Mesendoderm (in vitro differentiated cells): Measurements from ENCODE around the gene BAG3.

ENCODE experiments used
- DNase-seq: peaks from one replicate; pipeline ENCODE4 v3.0.0; 2013
- H2AK5ac ChIP-seq: 2 replicates; pipeline ENCODE4 v1.6.1; 2013; ENCODE audit warnings: low read length, inconsistent platforms
- H2BK120ac ChIP-seq: 2 replicates; pipeline ENCODE4 v1.6.1; 2013; ENCODE audit warnings: low read depth, mild to moderate bottlenecking, low read length, moderate library complexity, mixed read lengths
- H2BK15ac ChIP-seq: replicated peaks from 2 replicates; pipeline ENCODE4 v1.6.1; 2013; ENCODE audit warnings: low read depth, mild to moderate bottlenecking, moderate library complexity
- H2BK5ac ChIP-seq: 2 replicates; pipeline ENCODE4 v1.6.1; 2013; ENCODE audit warnings: low read length, inconsistent platforms
- H3K18ac ChIP-seq: 2 replicates; pipeline ENCODE4 v1.6.1; 2013; ENCODE audit warnings: mild to moderate bottlenecking, low read length, mixed read lengths
- H3K23ac ChIP-seq: one replicate; pipeline ENCODE4 v1.6.1; 2013; ENCODE audit warnings: low read length
- H3K27ac ChIP-seq: 2 replicates; pipeline ENCODE4 v1.5.1; 2013; ENCODE audit warnings: low read depth, mild to moderate bottlenecking, inconsistent platforms, low read length, moderate library complexity
- H3K27me3 ChIP-seq: 2 replicates; pipeline ENCODE4 v1.6.1; 2013; ENCODE audit warnings: low read length, control low read depth, mild to moderate bottlenecking, inconsistent platforms; ENCODE audit not compliant: insufficient read depth, poor library complexity
- H3K36me3 ChIP-seq: 2 replicates; pipeline ENCODE4 v1.6.1; 2013; ENCODE audit warnings: low read length, inconsistent platforms; ENCODE audit not compliant: control insufficient read depth, insufficient read depth
- H3K4ac ChIP-seq: one replicate; pipeline ENCODE4 v1.6.1; 2013; ENCODE audit warnings: low read depth, mild to moderate bottlenecking, low read length, moderate library complexity
- H3K4me1 ChIP-seq: 2 replicates; pipeline ENCODE4 v1.6.1; 2013; ENCODE audit warnings: low read depth, low read length, inconsistent platforms; ENCODE audit not compliant: control insufficient read depth
- H3K4me2 ChIP-seq: 2 replicates; pipeline ENCODE4 v1.6.1; 2013; ENCODE audit warnings: low read length
- H3K4me3 ChIP-seq: 2 replicates; pipeline ENCODE4 v1.5.1; 2013; ENCODE audit warnings: mild to moderate bottlenecking, low read length
- H3K56ac ChIP-seq: one replicate; pipeline ENCODE4 v1.6.1; 2013; ENCODE audit warnings: low read length
- H3K79me1 ChIP-seq: 2 replicates; pipeline ENCODE4 v1.6.1; 2013; ENCODE audit warnings: low read length, inconsistent platforms
- H3K79me2 ChIP-seq: 2 replicates; pipeline ENCODE4 v1.6.1; 2013; ENCODE audit warnings: mild to moderate bottlenecking, low read length; ENCODE audit not compliant: control insufficient read depth, insufficient read depth
- H3K9ac ChIP-seq: 2 replicates; pipeline ENCODE4 v1.6.1; 2013; ENCODE audit warnings: low read length, inconsistent platforms
- H4K5ac ChIP-seq: one replicate; pipeline ENCODE4 v1.6.1; 2013; ENCODE audit warnings: low read length
- H4K8ac ChIP-seq: one replicate; pipeline ENCODE4 v1.6.1; 2013; ENCODE audit warnings: low read depth, mild to moderate bottlenecking, control low read depth, low read length, moderate library complexity
- WGBS: extraction: QIAGEN DNeasy Blood & Tissue Kit; methylation state at CpG from one replicate; pipeline ENCODE4 v1.1.7; 2013; ENCODE audit warnings: low lambda C conversion rate, missing lambda C conversion rate; ENCODE audit not compliant: insufficient coverage; ENCODE audit errors: extremely low coverage; 5-methylcytosine and 5-hydroxymethylcytosine counted together

Gene BAG3

GRCh38 chr10:119675483-119676170 is 24.4 kb downstream of the BAG3 start:
- Histone ChIP-seq H3K36me3 (peaks cover 11% of the 10 kb centered on the region), H3K27ac (no peak overlapping the region), H3K79me2 (no peaks in the 10 kb centered on the region), H4K8ac (no peak overlapping the region), H3K27me3 (no peaks in the 10 kb centered on the region), H2BK5ac (no peak overlapping the region), H2AK5ac (no peak overlapping the region), H3K4me2 (no peak overlapping the region), H2BK15ac (no peak overlapping the region), H3K56ac (no peak overlapping the region), H3K4me3 (no peak overlapping the region), H3K18ac (no peak overlapping the region), H3K4me1 (no peaks in the 10 kb centered on the region), H3K23ac (no peak overlapping the region), H3K79me1 (no peaks in the 10 kb centered on the region), H3K4ac (no peak overlapping the region), H2BK120ac (no peak overlapping the region), H3K9ac (no peak overlapping the region), H4K5ac (no peak overlapping the region)
- no CpG with 5 or more reads among the region's 9 CpGs for WGBS
- DNase-seq, result no peak

- Histone ChIP-seq H4K5ac (no peak overlapping the region), H3K27me3 (no peaks in the 10 kb centered on the region), H3K9ac (no peak overlapping the region), H3K27ac (no peak overlapping the region), H3K79me1 (no peaks in the 10 kb centered on the region), H3K79me2 (no peaks in the 10 kb centered on the region), H3K4me2 (no peak overlapping the region), H3K36me3 (peaks cover 11% of the 10 kb centered on the region), H3K4ac (no peak overlapping the region), H3K18ac (no peak overlapping the region), H3K23ac (no peak overlapping the region), H3K56ac (no peak overlapping the region), H2BK120ac (no peak overlapping the region), H2AK5ac (no peak overlapping the region), H2BK5ac (no peak overlapping the region), H2BK15ac (no peak overlapping the region), H4K8ac (no peak overlapping the region), H3K4me3 (no peak overlapping the region), H3K4me1 (no peaks in the 10 kb centered on the region)
- WGBS, result no CpG with 5 or more reads among the region's 6 CpGs
- no peak for DNase-seq
Observed at GRCh38 chr10:119677126-119677525, 25.9 kb downstream of the BAG3 start.

GRCh38 chr10:119677904-119678755 is 26.9 kb downstream of the BAG3 start:
- no peak for DNase-seq
- Histone ChIP-seq H3K23ac (no peak overlapping the region), H2BK15ac (no peak overlapping the region), H3K4me3 (no peak overlapping the region), H3K27me3 (no peaks in the 10 kb centered on the region), H3K18ac (no peak overlapping the region), H3K9ac (no peak overlapping the region), H2BK120ac (no peak overlapping the region), H4K8ac (no peak overlapping the region), H3K56ac (no peak overlapping the region), H2AK5ac (no peak overlapping the region), H3K4me1 (no peaks in the 10 kb centered on the region), H3K36me3 (peaks cover 11% of the 10 kb centered on the region), H3K79me2 (no peaks in the 10 kb centered on the region), H3K4me2 (no peak overlapping the region), H4K5ac (no peak overlapping the region), H2BK5ac (no peak overlapping the region), H3K27ac (no peak overlapping the region), H3K79me1 (no peaks in the 10 kb centered on the region), H3K4ac (no peak overlapping the region)
- no CpG with 5 or more reads among the region's 13 CpGs for WGBS

- Histone ChIP-seq H2BK5ac (no peak overlapping the region), H3K27me3 (no peaks in the 10 kb centered on the region), H3K79me1 (no peaks in the 10 kb centered on the region), H3K9ac (no peak overlapping the region), H2AK5ac (no peak overlapping the region), H4K5ac (no peak overlapping the region), H3K4ac (no peak overlapping the region), H3K56ac (no peak overlapping the region), H3K4me3 (no peak overlapping the region), H3K4me2 (no peak overlapping the region), H4K8ac (no peak overlapping the region), H3K18ac (no peak overlapping the region), H2BK120ac (no peak overlapping the region), H3K23ac (no peak overlapping the region), H3K79me2 (no peaks in the 10 kb centered on the region), H2BK15ac (no peak overlapping the region), H3K36me3 (peaks cover 11% of the 10 kb centered on the region), H3K27ac (no peak overlapping the region), H3K4me1 (no peaks in the 10 kb centered on the region)
- no CpG with 5 or more reads among the region's 7 CpGs for WGBS
- DNase-seq, result no peak
Observed at GRCh38 chr10:119679480-119679829, 28.3 kb downstream of the BAG3 start.

GRCh38 chr10:119680050-119680449 is 28.9 kb downstream of the BAG3 start:
- H3K27me3 ChIP-seq, result no peaks in the 10 kb centered on the region

More at GRCh38 chr10:119680050-119680449, 28.9 kb downstream of the BAG3 start:
- H4K8ac ChIP-seq, result no peak overlapping the region
- no CpG with 5 or more reads among the region's 4 CpGs for WGBS
- no peak overlapping the region for H2BK5ac ChIP-seq
- no peaks in the 10 kb centered on the region for H3K79me2 ChIP-seq
- no peak overlapping the region for H2BK15ac ChIP-seq
- H4K5ac ChIP-seq, result no peak overlapping the region
- H3K4ac ChIP-seq, result no peak overlapping the region
- no peak overlapping the region for H3K56ac ChIP-seq
- no peak overlapping the region for H3K9ac ChIP-seq
- no peak overlapping the region for H3K4me3 ChIP-seq
- H3K27ac ChIP-seq, result no peak overlapping the region
- H3K79me1 ChIP-seq, result no peaks in the 10 kb centered on the region
- H3K36me3 ChIP-seq, result peaks cover 11% of the 10 kb centered on the region
- no peak overlapping the region for H3K4me2 ChIP-seq
- H3K18ac ChIP-seq, result no peak overlapping the region
- no peak overlapping the region for H2BK120ac ChIP-seq
- H2AK5ac ChIP-seq, result no peak overlapping the region
- no peaks in the 10 kb centered on the region for H3K4me1 ChIP-seq
- no peak for DNase-seq
- no peak overlapping the region for H3K23ac ChIP-seq
